RWPE2 (cell line): Measurements from ENCODE around the gene ACACB.

Experiments
- ATAC-seq: fragments of 200-7000 bp; cut with Tn5 transposase; 3 replicates; pipeline ENCODE4 v1.9.1; 2021; ENCODE audit warnings: low read depth
- DNase-seq: peaks from one replicate; pipeline ENCODE4 v3.0.0-alpha.2; 2020; ENCODE audit warnings: low spot score
- H3K27ac ChIP-seq: fragments of 450-650 bp; 2 replicates; pipeline ENCODE4 v1.5.1; 2017; ENCODE audit warnings: mild to moderate bottlenecking; ENCODE audit not compliant: poor library complexity, severe bottlenecking
- H3K27me3 ChIP-seq: fragments of 250-450 bp; sonication (Bioruptor Pico); 2 replicates; pipeline ENCODE4 v1.5.1; 2021; ENCODE audit warnings: mild to moderate bottlenecking, moderate library complexity; ENCODE audit not compliant: insufficient read depth, poor library complexity, severe bottlenecking
- H3K36me3 ChIP-seq: fragments of 250-450 bp; sonication (Bioruptor Pico); 2 replicates; pipeline ENCODE4 v1.5.1; 2020; ENCODE audit warnings: low read depth, mild to moderate bottlenecking, moderate library complexity
- H3K4me1 ChIP-seq: fragments of 250-450 bp; sonication (Bioruptor Pico); 2 replicates; pipeline ENCODE4 v1.5.1; 2021; ENCODE audit warnings: mild to moderate bottlenecking, moderate library complexity; ENCODE audit not compliant: insufficient read depth, poor library complexity, severe bottlenecking
- H3K4me3 ChIP-seq: fragments of 250-450 bp; sonication (Bioruptor Pico); 2 replicates; pipeline ENCODE4 v1.5.1; 2021; ENCODE audit warnings: mild to moderate bottlenecking, moderate library complexity; ENCODE audit not compliant: severe bottlenecking
- H3K9me3 ChIP-seq: fragments of 250-450 bp; sonication (Bioruptor Pico); 2 replicates; pipeline ENCODE4 v1.5.1; 2021; ENCODE audit warnings: mild to moderate bottlenecking, moderate library complexity; ENCODE audit not compliant: severe bottlenecking
- TF ChIP-seq, protein P1 (sequence below): fragments of 450-650 bp; IDR thresholded peaks from one replicate; pipeline ENCODE4 v1.5.1; 2017; ENCODE audit warnings: mild to moderate bottlenecking, moderate library complexity; ENCODE audit not compliant: poor library complexity, severe bottlenecking

Gene ACACB

DNA sequence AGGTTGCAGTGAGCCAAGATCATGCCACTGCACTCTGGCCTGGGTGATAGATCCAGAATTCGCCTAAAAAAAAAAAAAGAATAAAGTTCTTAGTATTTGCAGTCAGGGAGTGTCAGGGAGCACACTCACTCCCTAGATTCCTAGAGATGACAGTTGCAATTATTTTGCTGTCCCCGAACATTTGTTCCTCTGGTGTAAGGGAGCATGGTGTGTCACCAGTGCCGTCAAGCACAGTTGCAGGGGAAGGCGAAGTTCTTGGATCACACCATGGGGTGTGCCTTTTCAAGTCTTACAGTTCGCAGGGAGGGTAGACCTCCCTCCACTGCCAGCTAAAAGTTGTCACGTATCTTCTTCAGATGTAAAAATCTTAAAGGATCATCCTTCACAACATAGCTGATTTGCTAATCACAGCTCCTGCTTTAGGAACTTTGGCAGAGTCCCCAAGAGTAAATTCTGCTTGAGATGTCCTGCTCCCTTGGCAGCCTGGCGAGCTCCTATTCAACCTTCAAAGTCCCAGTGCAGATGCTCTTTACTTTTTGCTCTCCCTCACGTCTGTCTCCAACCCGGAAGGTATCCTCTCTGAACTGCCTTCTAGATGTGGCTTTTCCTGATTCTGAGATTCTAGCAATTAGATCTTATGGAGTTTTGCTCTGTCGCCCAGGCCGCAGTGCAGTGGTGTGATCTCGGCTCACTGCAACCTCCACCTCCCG, 11.3 kb downstream of the ACACB start:
- ATAC-seq: no peak
- Histone ChIP-seq H3K9me3 (no peaks in the 10 kb centered on the region), H3K27me3 (no peaks in the 10 kb centered on the region), H3K27ac (no peak overlapping the region), H3K4me3 (no peak overlapping the region), H3K36me3 (no peaks in the 10 kb centered on the region), H3K4me1 (no peaks in the 10 kb centered on the region)
- no peak for DNase-seq
- TF ChIP-seq, protein P1, sequence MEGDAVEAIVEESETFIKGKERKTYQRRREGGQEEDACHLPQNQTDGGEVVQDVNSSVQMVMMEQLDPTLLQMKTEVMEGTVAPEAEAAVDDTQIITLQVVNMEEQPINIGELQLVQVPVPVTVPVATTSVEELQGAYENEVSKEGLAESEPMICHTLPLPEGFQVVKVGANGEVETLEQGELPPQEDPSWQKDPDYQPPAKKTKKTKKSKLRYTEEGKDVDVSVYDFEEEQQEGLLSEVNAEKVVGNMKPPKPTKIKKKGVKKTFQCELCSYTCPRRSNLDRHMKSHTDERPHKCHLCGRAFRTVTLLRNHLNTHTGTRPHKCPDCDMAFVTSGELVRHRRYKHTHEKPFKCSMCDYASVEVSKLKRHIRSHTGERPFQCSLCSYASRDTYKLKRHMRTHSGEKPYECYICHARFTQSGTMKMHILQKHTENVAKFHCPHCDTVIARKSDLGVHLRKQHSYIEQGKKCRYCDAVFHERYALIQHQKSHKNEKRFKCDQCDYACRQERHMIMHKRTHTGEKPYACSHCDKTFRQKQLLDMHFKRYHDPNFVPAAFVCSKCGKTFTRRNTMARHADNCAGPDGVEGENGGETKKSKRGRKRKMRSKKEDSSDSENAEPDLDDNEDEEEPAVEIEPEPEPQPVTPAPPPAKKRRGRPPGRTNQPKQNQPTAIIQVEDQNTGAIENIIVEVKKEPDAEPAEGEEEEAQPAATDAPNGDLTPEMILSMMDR: no peak

DNA sequence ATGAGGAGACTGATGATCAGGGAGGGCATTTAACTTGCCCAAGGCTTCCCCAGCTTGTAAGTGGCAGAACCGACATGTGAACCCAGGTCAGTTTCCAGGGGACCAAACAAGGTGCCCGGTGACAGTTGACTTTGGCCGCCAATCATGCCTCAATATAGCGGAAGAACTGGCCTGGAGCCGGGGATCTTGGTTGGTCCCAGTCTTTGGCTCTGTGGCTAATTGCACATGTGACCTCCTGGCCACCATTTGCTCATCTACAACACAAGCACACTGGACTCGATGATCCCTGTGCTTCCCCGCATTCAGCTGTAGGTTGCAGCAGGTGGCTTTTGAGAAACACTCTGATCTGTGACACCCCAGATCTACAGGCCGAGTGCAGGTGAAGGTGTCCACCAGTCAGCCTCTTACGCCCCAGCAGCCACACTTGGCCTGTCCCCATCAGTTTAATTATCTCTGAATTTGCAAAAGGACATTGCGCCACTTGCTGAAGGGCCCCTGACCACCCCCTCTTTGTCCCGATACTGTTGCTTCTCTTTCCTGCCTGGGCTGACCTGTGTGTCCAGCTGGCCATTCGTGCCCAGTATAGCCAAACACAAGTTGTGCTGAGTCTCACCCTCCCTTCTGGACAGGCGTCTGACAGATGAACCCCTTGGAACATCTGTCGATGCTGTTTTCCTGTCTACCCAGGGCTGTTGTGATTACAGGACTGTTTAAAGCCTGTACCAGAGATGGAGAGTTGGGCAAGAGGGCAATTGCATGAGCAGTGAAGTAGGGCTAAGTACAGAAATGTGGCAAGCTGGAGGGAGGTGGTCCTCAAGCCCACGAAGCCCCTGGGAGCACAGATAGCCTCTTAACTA, 14.1 kb downstream of the ACACB start:
- TF ChIP-seq, protein P1: no peak
- H3K27ac ChIP-seq: no peak overlapping the region

DNA sequence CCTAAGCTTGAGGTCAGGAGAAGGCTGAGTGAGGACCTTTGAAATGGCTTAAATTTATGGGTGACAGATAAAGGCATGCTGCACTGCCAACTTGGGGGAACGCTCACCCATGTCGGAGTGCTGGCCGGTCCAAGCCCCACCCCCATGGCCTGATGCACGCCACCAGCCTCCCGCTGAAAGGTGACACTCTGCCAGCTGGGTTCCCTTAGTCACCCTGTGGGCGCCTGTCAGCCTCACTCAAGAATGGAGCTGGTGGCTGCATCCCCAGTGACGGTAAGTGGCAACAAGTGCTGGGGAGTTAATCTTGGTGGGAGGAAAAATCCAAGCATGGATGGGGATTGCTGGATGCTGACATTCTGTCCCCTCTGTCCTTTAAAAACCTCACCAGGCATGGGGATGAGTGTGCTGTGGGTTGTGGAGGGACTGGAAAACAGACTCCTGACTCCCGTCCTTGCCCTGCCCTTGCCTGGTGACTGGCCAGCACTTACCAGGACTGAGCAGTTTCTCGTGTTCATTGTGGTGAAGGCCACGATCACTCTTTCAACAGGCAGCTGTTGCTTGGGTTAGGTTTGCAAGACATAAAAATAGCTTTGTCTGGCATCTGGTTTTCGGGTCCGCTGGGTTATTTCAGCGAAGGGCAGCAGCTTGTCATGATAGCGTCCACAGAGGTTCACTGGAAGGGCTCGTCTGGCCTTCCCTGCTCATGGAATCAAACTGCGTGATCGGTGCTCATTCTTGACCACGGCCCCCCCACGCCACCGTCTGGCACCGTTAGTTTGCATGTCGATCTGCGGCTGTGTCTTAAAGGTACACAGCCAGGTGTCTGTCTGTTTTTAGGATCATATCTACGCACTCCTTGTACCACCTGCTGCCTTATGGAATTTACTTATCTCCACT, 15.0 kb downstream of the ACACB start:
- Histone ChIP-seq H3K9me3 (no peaks in the 10 kb centered on the region), H3K27me3 (no peaks in the 10 kb centered on the region), H3K36me3 (no peaks in the 10 kb centered on the region), H3K27ac (no peak overlapping the region), H3K4me3 (no peak overlapping the region), H3K4me1 (no peaks in the 10 kb centered on the region)
- TF ChIP-seq, protein P1: no peak
- DNase-seq (no peak), ATAC-seq (no peak; the same call in 2 of the 3 replicates)

More for the DNA sequence above, 14.1 kb downstream of the ACACB start:
- Histone ChIP-seq H3K9me3 (no peaks in the 10 kb centered on the region), H3K27me3 (no peaks in the 10 kb centered on the region), H3K4me1 (no peaks in the 10 kb centered on the region), H3K36me3 (no peaks in the 10 kb centered on the region), H3K4me3 (no peak overlapping the region)
- DNase-seq (no peak), ATAC-seq (no peak)

GRCh38 chr12:109134186-109134917, 18.0 kb downstream of the ACACB start:
- ATAC-seq (peak; percentile 48; the same call in 2 of the 3 replicates), DNase-seq (no peak)
- Histone ChIP-seq H3K36me3 (no peaks in the 10 kb centered on the region), H3K27ac (no peak overlapping the region), H3K9me3 (no peaks in the 10 kb centered on the region), H3K4me1 (no peaks in the 10 kb centered on the region), H3K27me3 (no peaks in the 10 kb centered on the region), H3K4me3 (no peak overlapping the region)
- TF ChIP-seq, protein P1: peak; percentile 68
